ENCODE results near the gene GNG7. TPM values are rescaled to one million over a fixed set of nuclear protein-coding genes. Genes with fewer than 3 reads are reported as not detected.
"Not testable (repeated sequence)": the region's sequence is repeated elsewhere in the genome, so short reads cannot be mapped to it uniquely, and the experiment has no call there.

The GNG7 gene
- polyA plus RNA-seq, 1 of the 3 experiments (the other 2 are of a cell fraction), result 2.2 TPM

DNA sequence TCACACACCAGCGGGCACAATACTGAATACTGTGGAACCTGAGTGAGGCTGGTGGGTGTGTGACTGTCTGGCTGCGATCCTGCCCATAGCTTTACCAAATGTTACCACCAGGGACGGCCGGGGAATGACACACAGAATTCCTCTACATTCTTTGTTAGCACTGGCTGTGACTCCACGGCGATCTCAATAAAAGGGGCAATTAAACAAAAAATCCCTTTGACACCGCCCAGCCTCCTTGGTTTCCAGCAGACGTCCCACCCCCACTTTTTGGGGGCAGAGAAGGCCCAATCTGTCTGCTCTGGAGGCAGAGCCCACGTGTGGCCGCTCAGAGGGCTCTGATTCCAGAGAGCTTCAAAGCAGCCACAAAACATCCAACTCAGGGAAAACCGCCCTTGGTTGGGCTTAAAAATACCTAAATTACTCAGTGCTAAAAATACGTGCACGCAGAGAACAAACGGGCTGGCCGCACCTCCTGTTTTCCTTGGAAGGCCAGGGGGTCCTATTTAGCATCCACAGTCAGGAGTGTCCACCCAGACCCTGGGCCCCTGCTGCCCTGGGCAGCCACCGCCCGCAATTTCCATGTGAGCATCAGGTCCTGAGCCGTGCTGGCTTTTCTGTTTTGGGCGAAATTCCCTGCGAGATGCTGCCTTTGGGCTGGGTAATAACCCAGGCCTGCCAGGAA is 178.7 kb downstream of the GNG7 start:
- H3K27me3 ChIP-seq (ENCODE audit: insufficient read depth), result no peaks in the 10 kb centered on the region
- TF ChIP-seq SMC3 (IDR thresholded peaks at IDR 0.05; ENCODE audit: low read depth, low read length) (no peak), GATA2 (CRISPR knock-in tag; IDR thresholded peaks at IDR 0.05) (no peak), NFIC (IDR thresholded peaks at IDR 0.05; ENCODE audit: borderline replicate concordance) (no peak), MEF2A (IDR thresholded peaks at IDR 0.05; ENCODE audit: borderline replicate concordance, low read depth) (no peak), FOSL2 (IDR thresholded peaks at IDR 0.05; ENCODE audit: borderline replicate concordance, low read depth) (no peak), RFX5 (IDR thresholded peaks at IDR 0.05; ENCODE audit: low read length) (no peak)
- TF ChIP-seq, protein P1, sequence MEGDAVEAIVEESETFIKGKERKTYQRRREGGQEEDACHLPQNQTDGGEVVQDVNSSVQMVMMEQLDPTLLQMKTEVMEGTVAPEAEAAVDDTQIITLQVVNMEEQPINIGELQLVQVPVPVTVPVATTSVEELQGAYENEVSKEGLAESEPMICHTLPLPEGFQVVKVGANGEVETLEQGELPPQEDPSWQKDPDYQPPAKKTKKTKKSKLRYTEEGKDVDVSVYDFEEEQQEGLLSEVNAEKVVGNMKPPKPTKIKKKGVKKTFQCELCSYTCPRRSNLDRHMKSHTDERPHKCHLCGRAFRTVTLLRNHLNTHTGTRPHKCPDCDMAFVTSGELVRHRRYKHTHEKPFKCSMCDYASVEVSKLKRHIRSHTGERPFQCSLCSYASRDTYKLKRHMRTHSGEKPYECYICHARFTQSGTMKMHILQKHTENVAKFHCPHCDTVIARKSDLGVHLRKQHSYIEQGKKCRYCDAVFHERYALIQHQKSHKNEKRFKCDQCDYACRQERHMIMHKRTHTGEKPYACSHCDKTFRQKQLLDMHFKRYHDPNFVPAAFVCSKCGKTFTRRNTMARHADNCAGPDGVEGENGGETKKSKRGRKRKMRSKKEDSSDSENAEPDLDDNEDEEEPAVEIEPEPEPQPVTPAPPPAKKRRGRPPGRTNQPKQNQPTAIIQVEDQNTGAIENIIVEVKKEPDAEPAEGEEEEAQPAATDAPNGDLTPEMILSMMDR (IDR thresholded peaks at IDR 0.05), result peak; percentile 38
- H3K36me3 ChIP-seq (replicated peaks in 1 of 2; ENCODE audit: control insufficient read depth in 1 of 2, insufficient read depth in 2 of 2, low read length in 1 of 2), result no peaks in the 10 kb centered on the region
- no peak overlapping the region for H3K9ac ChIP-seq
- H4K20me1 ChIP-seq (ENCODE audit: insufficient read depth), result no peaks in the 10 kb centered on the region
- no peak overlapping the region; the same call in 1 of the 2 replicates for H3K4me2 ChIP-seq
- H3K27ac ChIP-seq (ENCODE audit: low read depth in 2 of 2, low read length in 1 of 2), result peak overlapping the region in 1 of 2 experiments; percentile 19; a peak in 2 of 4 replicates
- no peak for DNase-seq
- H3K4me3 ChIP-seq (ENCODE audit: low read depth in 2 of 2, low read length in 1 of 2), result no peak overlapping the region
- H3K9me3 ChIP-seq, result no peaks in the 10 kb centered on the region
- no peaks in the 10 kb centered on the region for H3K79me2 ChIP-seq (ENCODE audit: insufficient read depth)
- H3F3A ChIP-seq (replicated peaks; ENCODE audit: insufficient read depth), result peaks cover 29% of the 10 kb centered on the region
- H2AFZ ChIP-seq (ENCODE audit: low read depth), result 0 out of 2 replicates have a peak overlapping the region, but pooled peaks have one; percentile 66
- ChIA-PET CTCF (interaction anchor here (0.6 to 1.3 kb wide), 2 partner anchors 14 to 27 kb away, joined by 3 read pairs; no protein-coding TSS in a partner anchor), POLR2A (no interaction called here)
- H3K4me1 ChIP-seq (ENCODE audit: control insufficient read depth in 1 of 2, insufficient read depth in 2 of 2, low read depth in 1 of 2, low read length in 1 of 2), result no peaks in the 10 kb centered on the region; a peak in 2 of 4 replicates
- H3K9me2 ChIP-seq, result no peaks in the 10 kb centered on the region
- WGBS (ENCODE audit: low lambda C conversion rate), result 56% methylated on average over 12 of the region's 20 CpGs

GRCh38 chr19:2519482-2519881 is 183.0 kb downstream of the GNG7 start:
- no peaks in the 10 kb centered on the region for H3K27me3 ChIP-seq (ENCODE audit: insufficient read depth)
- no peak overlapping the region for H2AFZ ChIP-seq (ENCODE audit: low read depth)
- CTCF ChIA-PET, result interaction anchor here (1.6 kb wide), 1 partner anchor 60 kb away, joined by 5 read pairs; no protein-coding TSS in a partner anchor
- WGBS (ENCODE audit: low lambda C conversion rate), result 73% methylated on average over 6 of the region's 6 CpGs
- POLR2A ChIA-PET, result no interaction called here
- H3K4me2 ChIP-seq, result no peak overlapping the region
- no peaks in the 10 kb centered on the region for H3K9me2 ChIP-seq
- H3F3A ChIP-seq (replicated peaks; ENCODE audit: insufficient read depth), result peaks cover 17% of the 10 kb centered on the region
- H3K9me3 ChIP-seq, result no peaks in the 10 kb centered on the region
- TF ChIP-seq GABPA (IDR thresholded peaks at IDR 0.05; ENCODE audit: low read depth) (no peak), RFX5 (IDR thresholded peaks at IDR 0.05; ENCODE audit: low read length) (no peak), TCF12 (IDR thresholded peaks at IDR 0.05) (no peak), EP300 (IDR thresholded peaks at IDR 0.05; ENCODE audit: borderline replicate concordance in 1 of 2, low read depth in 1 of 2, low read length in 1 of 2) (no peak), RXRA (IDR thresholded peaks at IDR 0.05; ENCODE audit: borderline replicate concordance, low read depth) (no peak)
- TF ChIP-seq, protein P1 (IDR thresholded peaks at IDR 0.05), result no peak
- TF ChIP-seq, protein P2, sequence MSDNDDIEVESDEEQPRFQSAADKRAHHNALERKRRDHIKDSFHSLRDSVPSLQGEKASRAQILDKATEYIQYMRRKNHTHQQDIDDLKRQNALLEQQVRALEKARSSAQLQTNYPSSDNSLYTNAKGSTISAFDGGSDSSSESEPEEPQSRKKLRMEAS (IDR thresholded peaks at IDR 0.05; ENCODE audit: low read depth), result no peak
- no peaks in the 10 kb centered on the region for H3K4me1 ChIP-seq (ENCODE audit: control insufficient read depth in 1 of 2, insufficient read depth in 2 of 2, low read depth in 1 of 2, low read length in 1 of 2)
- no peak overlapping the region for H3K27ac ChIP-seq (ENCODE audit: low read depth in 2 of 2, low read length in 1 of 2)
- H3K79me2 ChIP-seq (ENCODE audit: insufficient read depth), result no peaks in the 10 kb centered on the region
- no peak for DNase-seq
- no peak overlapping the region for H3K9ac ChIP-seq
- H3K4me3 ChIP-seq (ENCODE audit: low read depth in 2 of 2, low read length in 1 of 2), result no peak overlapping the region
- H3K36me3 ChIP-seq (replicated peaks in 1 of 2; ENCODE audit: control insufficient read depth in 1 of 2, insufficient read depth in 2 of 2, low read length in 1 of 2), result no peaks in the 10 kb centered on the region
- no peaks in the 10 kb centered on the region for H4K20me1 ChIP-seq (ENCODE audit: insufficient read depth)

GRCh38 chr19:2518856-2519255 is 183.6 kb downstream of the GNG7 start:
- POLR2A ChIA-PET, CTCF ChIA-PET: not testable (repeated sequence)

More at GRCh38 chr19:2518856-2519255, 183.6 kb downstream of the GNG7 start:
- 87% methylated on average over 11 of the region's 11 CpGs for WGBS (ENCODE audit: low lambda C conversion rate)
- not testable (repeated sequence) for H3K4me3 ChIP-seq (ENCODE audit: low read depth in 2 of 2, low read length in 1 of 2); H3K36me3 ChIP-seq (replicated peaks in 1 of 2; ENCODE audit: control insufficient read depth in 1 of 2, insufficient read depth in 2 of 2, low read length in 1 of 2); H4K20me1 ChIP-seq (ENCODE audit: insufficient read depth); H3K9me2 ChIP-seq; H3K9ac ChIP-seq; H2AFZ ChIP-seq (ENCODE audit: low read depth); H3K27me3 ChIP-seq (ENCODE audit: insufficient read depth); H3K4me1 ChIP-seq (ENCODE audit: control insufficient read depth in 1 of 2, insufficient read depth in 2 of 2, low read depth in 1 of 2, low read length in 1 of 2); DNase-seq; H3K9me3 ChIP-seq; H3K4me2 ChIP-seq; H3K79me2 ChIP-seq (ENCODE audit: insufficient read depth); H3K27ac ChIP-seq (ENCODE audit: low read depth in 2 of 2, low read length in 1 of 2)
- peaks cover 10% of the 10 kb centered on the region for H3F3A ChIP-seq (replicated peaks; ENCODE audit: insufficient read depth)
